Neural cell (in vitro differentiated cells): ENCODE data around the gene NKG7. TPM values are rescaled to one million over a fixed set of nuclear protein-coding genes. Genes with fewer than 3 reads are reported as not detected.

Experiments used
- H2AFZ ChIP-seq: fragments of 200-600, 300-800 bp; sonication (generic), shearing (Covaris generic); 2 replicates; pipeline ENCODE4 v1.6.0; 2014; ENCODE audit warnings: low read depth, mild to moderate bottlenecking, antibody characterized with exemption, low read length, moderate library complexity
- H3F3A ChIP-seq: fragments of 200-600 bp; shearing (Covaris generic); 2 replicates; pipeline ENCODE4 v1.6.1; 2016; ENCODE audit warnings: mild to moderate bottlenecking, moderate library complexity, mixed read lengths, antibody characterized with exemption, low read length; ENCODE audit not compliant: insufficient read depth, poor library complexity, severe bottlenecking
- H3K27ac ChIP-seq: fragments of 200-600, 300-800 bp; sonication (generic), shearing (Covaris generic); 2 replicates; pipeline ENCODE4 v1.5.1; 2014; ENCODE audit warnings: mild to moderate bottlenecking, low read length, moderate library complexity
- H3K27me3 ChIP-seq: fragments of 300-800, 200-600 bp; sonication (generic), shearing (Covaris generic); 2 replicates; pipeline ENCODE4 v1.6.0; 2014; ENCODE audit warnings: mild to moderate bottlenecking, low read depth, low read length, moderate library complexity; ENCODE audit not compliant: insufficient read depth
- H3K36me3 ChIP-seq: fragments of 300-800, 200-600 bp; sonication (generic), shearing (Covaris generic); 2 replicates; pipeline ENCODE4 v1.5.1; 2014; ENCODE audit warnings: mild to moderate bottlenecking, antibody characterized with exemption, low read length, moderate library complexity; ENCODE audit not compliant: insufficient read depth
- H3K4me2 ChIP-seq: fragments of 300-800, 200-600 bp; sonication (generic), shearing (Covaris generic); 2 replicates; pipeline ENCODE4 v1.6.0; 2014; ENCODE audit warnings: mild to moderate bottlenecking, low read length
- H3K4me3 ChIP-seq: fragments of 300-800, 200-600 bp; sonication (generic), shearing (Covaris generic); 2 replicates; pipeline ENCODE4 v1.5.1; 2014; ENCODE audit warnings: mild to moderate bottlenecking, low read length, moderate library complexity
- H3K79me2 ChIP-seq: fragments of 200-600 bp; shearing (Covaris generic); replicated peaks from 2 replicates; pipeline ENCODE4 v1.6.0; 2014; ENCODE audit warnings: mild to moderate bottlenecking, low read length, moderate library complexity; ENCODE audit not compliant: insufficient read depth
- H3K9ac ChIP-seq: fragments of 300-800, 200-600 bp; sonication (generic), shearing (Covaris generic); 2 replicates; pipeline ENCODE4 v1.6.1; 2016; ENCODE audit warnings: mild to moderate bottlenecking, low read length, mixed read lengths
- H3K9me2 ChIP-seq: fragments of 200-600 bp; shearing (Covaris generic); 2 replicates; pipeline ENCODE4 v1.6.1; 2016; ENCODE audit warnings: mild to moderate bottlenecking, low read length, mixed read lengths; ENCODE audit not compliant: insufficient read depth
- H3K9me3 ChIP-seq: fragments of 200-600, 300-800 bp; sonication (generic), shearing (Covaris generic); 2 replicates; pipeline ENCODE4 v1.6.1; 2016; ENCODE audit warnings: mild to moderate bottlenecking, mixed run types, low read length, moderate library complexity, mixed read lengths
- H4K20me1 ChIP-seq: fragments of 200-600 bp; shearing (Covaris generic); 2 replicates; pipeline ENCODE4 v1.6.1; 2016; ENCODE audit warnings: mild to moderate bottlenecking, mixed run types; ENCODE audit not compliant: insufficient read depth
- CTCF ChIP-seq: fragments of 450-650 bp; IDR thresholded peaks from 2 replicates; pipeline ENCODE4 v1.5.1; 2014; ENCODE audit warnings: antibody characterized with exemption, mild to moderate bottlenecking, moderate library complexity; ENCODE audit not compliant: poor library complexity, severe bottlenecking
- EP300 ChIP-seq: fragments of 450-650 bp; conservative IDR thresholded peaks from 2 replicates; pipeline ENCODE4 v1.6.1; 2014; ENCODE audit warnings: antibody characterized with exemption, mild to moderate bottlenecking, moderate library complexity; ENCODE audit not compliant: poor library complexity, severe bottlenecking
- EZH2 ChIP-seq: fragments of 200-600, 300-800 bp; shearing (Covaris generic), sonication (generic); IDR thresholded peaks from 2 replicates; pipeline ENCODE4 v1.6.1; 2014; ENCODE audit warnings: antibody characterized with exemption, low read length, borderline replicate concordance, mild to moderate bottlenecking; ENCODE audit not compliant: insufficient read depth, poor library complexity, severe bottlenecking
- MXI1 ChIP-seq: fragments of 450-650 bp; conservative IDR thresholded peaks from 2 replicates; pipeline ENCODE4 v1.6.1; 2014; ENCODE audit warnings: antibody characterized with exemption, mild to moderate bottlenecking; ENCODE audit not compliant: poor library complexity, severe bottlenecking
- POLR2AphosphoS5 ChIP-seq: IDR thresholded peaks from 2 replicates; pipeline ENCODE4 v1.6.1; 2012
- RAD21 ChIP-seq: fragments of 450-650 bp; conservative IDR thresholded peaks from 2 replicates; pipeline ENCODE4 v1.6.1; 2014; ENCODE audit warnings: antibody characterized with exemption, mild to moderate bottlenecking, moderate library complexity
- SMC3 ChIP-seq: fragments of 450-650 bp; conservative IDR thresholded peaks from 2 replicates; pipeline ENCODE4 v1.6.1; 2014; ENCODE audit warnings: antibody characterized with exemption, mild to moderate bottlenecking, moderate library complexity; ENCODE audit not compliant: poor library complexity
- TAF1 ChIP-seq: IDR thresholded peaks from 2 replicates; pipeline ENCODE4 v1.6.1; 2012; ENCODE audit warnings: low read depth
- polyA plus RNA-seq: library from polyadenylated mRNA; depleted of rRNA; stranded (reverse); fragments of >200 nt; gene quantifications from 2 replicates; pipeline ENCODE4 v1.2.3, GENCODE V29; 2014
- TF ChIP-seq, protein P1 (sequence below): IDR thresholded peaks from 2 replicates; pipeline ENCODE4 v1.6.1; 2012; ENCODE audit warnings: borderline replicate concordance

NKG7 gene
- polyA plus RNA-seq, 1 donor from 2014 or later, result not detected

DNA sequence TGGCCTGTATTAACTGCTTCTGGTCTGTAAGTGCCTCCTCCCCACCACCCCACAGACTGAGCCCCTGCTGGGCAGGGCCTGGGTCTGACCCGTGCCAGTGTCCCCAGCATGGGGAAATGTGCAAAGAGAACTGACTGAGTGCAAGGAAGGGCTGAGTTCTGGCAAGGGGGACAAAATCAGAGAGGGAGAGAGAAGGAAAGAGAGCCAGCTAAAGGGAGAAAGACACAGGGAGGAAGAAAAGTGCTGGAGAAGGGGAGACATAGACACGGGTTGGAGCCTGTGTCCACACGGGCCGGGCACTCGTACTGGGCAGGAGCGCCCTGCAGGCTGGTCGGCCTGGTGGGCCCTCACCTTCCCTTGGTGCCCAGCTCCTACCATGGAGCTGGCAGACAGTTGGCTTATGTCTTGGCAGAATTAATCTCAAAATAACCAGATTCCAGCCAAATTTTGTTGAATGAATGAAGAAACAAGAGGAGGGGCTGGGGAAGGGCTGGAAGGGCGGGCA is 1.2 kb downstream of the NKG7 start:
- Histone ChIP-seq H3K36me3 (no peaks in the 10 kb centered on the region), H3K4me2 (no peak overlapping the region), H4K20me1 (no peaks in the 10 kb centered on the region), H3K9ac (no peak overlapping the region), H3K4me3 (no peak overlapping the region), H3K9me3 (no peaks in the 10 kb centered on the region), H3K27ac (no peak overlapping the region), H2AFZ (no peak overlapping the region), H3K79me2 (no peaks in the 10 kb centered on the region), H3F3A (peaks cover 5% of the 10 kb centered on the region), H3K27me3 (no peaks in the 10 kb centered on the region), H3K9me2 (no peaks in the 10 kb centered on the region)
- no peak for TF ChIP-seq POLR2AphosphoS5
- TF ChIP-seq SMC3, result no peak
- no peak for TF ChIP-seq TAF1
- no peak for TF ChIP-seq EP300
- TF ChIP-seq RAD21, result no peak
- TF ChIP-seq EZH2, result no peak
- TF ChIP-seq MXI1, result no peak
- TF ChIP-seq, protein P1, sequence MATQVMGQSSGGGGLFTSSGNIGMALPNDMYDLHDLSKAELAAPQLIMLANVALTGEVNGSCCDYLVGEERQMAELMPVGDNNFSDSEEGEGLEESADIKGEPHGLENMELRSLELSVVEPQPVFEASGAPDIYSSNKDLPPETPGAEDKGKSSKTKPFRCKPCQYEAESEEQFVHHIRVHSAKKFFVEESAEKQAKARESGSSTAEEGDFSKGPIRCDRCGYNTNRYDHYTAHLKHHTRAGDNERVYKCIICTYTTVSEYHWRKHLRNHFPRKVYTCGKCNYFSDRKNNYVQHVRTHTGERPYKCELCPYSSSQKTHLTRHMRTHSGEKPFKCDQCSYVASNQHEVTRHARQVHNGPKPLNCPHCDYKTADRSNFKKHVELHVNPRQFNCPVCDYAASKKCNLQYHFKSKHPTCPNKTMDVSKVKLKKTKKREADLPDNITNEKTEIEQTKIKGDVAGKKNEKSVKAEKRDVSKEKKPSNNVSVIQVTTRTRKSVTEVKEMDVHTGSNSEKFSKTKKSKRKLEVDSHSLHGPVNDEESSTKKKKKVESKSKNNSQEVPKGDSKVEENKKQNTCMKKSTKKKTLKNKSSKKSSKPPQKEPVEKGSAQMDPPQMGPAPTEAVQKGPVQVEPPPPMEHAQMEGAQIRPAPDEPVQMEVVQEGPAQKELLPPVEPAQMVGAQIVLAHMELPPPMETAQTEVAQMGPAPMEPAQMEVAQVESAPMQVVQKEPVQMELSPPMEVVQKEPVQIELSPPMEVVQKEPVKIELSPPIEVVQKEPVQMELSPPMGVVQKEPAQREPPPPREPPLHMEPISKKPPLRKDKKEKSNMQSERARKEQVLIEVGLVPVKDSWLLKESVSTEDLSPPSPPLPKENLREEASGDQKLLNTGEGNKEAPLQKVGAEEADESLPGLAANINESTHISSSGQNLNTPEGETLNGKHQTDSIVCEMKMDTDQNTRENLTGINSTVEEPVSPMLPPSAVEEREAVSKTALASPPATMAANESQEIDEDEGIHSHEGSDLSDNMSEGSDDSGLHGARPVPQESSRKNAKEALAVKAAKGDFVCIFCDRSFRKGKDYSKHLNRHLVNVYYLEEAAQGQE, result no peak
- TF ChIP-seq CTCF, result no peak

DNA sequence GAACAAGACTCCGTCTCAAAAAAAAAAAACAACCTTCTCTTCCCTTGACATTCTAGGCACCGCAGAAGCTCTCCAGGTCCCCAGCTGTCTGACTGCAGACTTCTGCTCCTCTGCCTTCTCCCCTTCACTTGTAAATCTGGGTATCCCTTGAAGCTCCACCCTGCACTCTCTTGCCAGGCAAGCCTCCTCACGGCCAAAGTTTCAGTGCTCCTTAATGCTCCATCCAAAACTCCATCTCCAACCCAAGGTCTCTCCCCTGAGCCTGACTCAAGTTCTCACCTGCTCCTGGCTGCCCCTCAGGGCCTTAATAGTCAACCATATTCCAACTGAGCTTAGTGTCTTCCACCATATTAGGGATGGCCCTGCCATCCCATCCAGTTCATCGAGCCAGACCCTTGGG is 2.2 kb downstream of the NKG7 start:
- no peak overlapping the region for H3K9ac ChIP-seq
- H3K9me3 ChIP-seq, result no peaks in the 10 kb centered on the region
- H3K27me3 ChIP-seq, result no peaks in the 10 kb centered on the region
- no peaks in the 10 kb centered on the region for H3K36me3 ChIP-seq
- peaks cover 5% of the 10 kb centered on the region for H3F3A ChIP-seq
- H3K4me2 ChIP-seq, result no peak overlapping the region
- H3K27ac ChIP-seq, result no peak overlapping the region
- H2AFZ ChIP-seq, result no peak overlapping the region
- H3K4me3 ChIP-seq, result no peak overlapping the region
- TF ChIP-seq RAD21 (no peak), MXI1 (no peak)
- no peaks in the 10 kb centered on the region for H3K9me2 ChIP-seq
- no peaks in the 10 kb centered on the region for H4K20me1 ChIP-seq
- no peaks in the 10 kb centered on the region for H3K79me2 ChIP-seq
